ENCODE measurements around the gene NECAB3. TPM values are rescaled to one million over a fixed set of nuclear protein-coding genes. Genes with fewer than 3 reads are reported as not detected.

The NECAB3 gene
- total RNA-seq, 1 donor from 2014 or later = 16.2 TPM

GRCh38 chr20:33664762-33665144 is 9.5 kb downstream of the NECAB3 start:
- no peak for DNase-seq (ENCODE audit: low read depth, low spot score)

- DNase-seq (ENCODE audit: low read depth, low spot score) = no peak
Measured at GRCh38 chr20:33664085-33664761, 10.0 kb downstream of the NECAB3 start.

GRCh38 chr20:33663161-33664084 is 10.8 kb downstream of the NECAB3 start:
- DNase-seq (ENCODE audit: low read depth, low spot score) = no peak

- no peak for DNase-seq (ENCODE audit: low read depth, low spot score)
Measured at GRCh38 chr20:33662172-33662571, 12.1 kb downstream of the NECAB3 start, which contains the start of gene C20orf144. TSS of gene C20orf144 (plus strand) at chr20:33662327. CDS start at chr20:33662346, 19 bp downstream.

GRCh38 chr20:33660685-33661058 is 13.6 kb downstream of the NECAB3 start:
- no peak for DNase-seq (ENCODE audit: low read depth, low spot score)

GRCh38 chr20:33660035-33660684 is 14.1 kb downstream of the NECAB3 start:
- no peak for DNase-seq (ENCODE audit: low read depth, low spot score)

GRCh38 chr20:33659341-33660034 is 14.7 kb downstream of the NECAB3 start:
- DNase-seq (ENCODE audit: low read depth, low spot score) = no peak

GRCh38 chr20:33658929-33659328 is 15.3 kb downstream of the NECAB3 start:
- no peak for DNase-seq (ENCODE audit: low read depth, low spot score)

- DNase-seq (ENCODE audit: low read depth, low spot score) = no peak
Measured at GRCh38 chr20:33658510-33658909, 15.7 kb downstream of the NECAB3 start.

GRCh38 chr20:33657704-33658095 is 16.5 kb downstream of the NECAB3 start:
- DNase-seq (ENCODE audit: low read depth, low spot score) = no peak

- no peak for DNase-seq (ENCODE audit: low read depth, low spot score)
Measured at GRCh38 chr20:33656783-33657703, 17.2 kb downstream of the NECAB3 start.

GRCh38 chr20:33656010-33656782 is 18.0 kb downstream of the NECAB3 start:
- DNase-seq (ENCODE audit: low read depth, low spot score) = no peak

GRCh38 chr20:33655164-33655563 is 19.1 kb downstream of the NECAB3 start:
- DNase-seq (ENCODE audit: low read depth, low spot score) = no peak

- DNase-seq (ENCODE audit: low read depth, low spot score) = no peak
Measured at GRCh38 chr20:33654680-33655161, 19.5 kb downstream of the NECAB3 start.

GRCh38 chr20:33653900-33654596 is 20.2 kb downstream of the NECAB3 start:
- no peak for DNase-seq (ENCODE audit: low read depth, low spot score)

GRCh38 chr20:33653218-33653899 is 20.9 kb downstream of the NECAB3 start:
- DNase-seq (ENCODE audit: low read depth, low spot score) = no peak

- DNase-seq (ENCODE audit: low read depth, low spot score) = no peak
Measured at GRCh38 chr20:33651562-33652048, 22.6 kb downstream of the NECAB3 start.
